SW480 (cell line): ENCODE measurements around the gene POU2AF1.

Experiments used
- DNase-seq: peaks from one replicate; pipeline ENCODE4 v3.0.0-alpha.2; 2016; ENCODE audit warnings: low spot score

The POU2AF1 gene

GRCh38 chr11:111384494-111384893, 5.4 kb upstream of the POU2AF1 start:
- no peak for DNase-seq

DNA sequence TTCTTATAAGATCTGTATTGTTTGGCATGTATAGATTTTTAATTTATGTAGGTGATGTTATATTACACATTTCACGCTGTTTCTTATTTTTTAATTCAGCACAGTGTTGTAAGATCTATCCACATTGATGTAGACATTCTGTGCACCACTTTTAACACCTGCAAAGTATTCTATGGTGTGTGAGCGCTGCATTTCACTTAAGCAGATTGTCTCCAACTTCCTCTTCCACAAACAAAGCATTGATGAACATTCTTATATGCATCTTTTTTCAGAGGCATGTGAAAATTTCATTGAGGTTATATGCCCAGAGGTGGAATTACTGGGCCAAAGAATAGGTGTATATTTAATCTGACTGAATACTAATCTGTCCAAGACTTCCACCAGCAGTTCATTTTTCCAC, 3.4 kb upstream of the POU2AF1 start:
- DNase-seq, result no peak

- no peak for DNase-seq
Measured at GRCh38 chr11:111379602-111380136, 594 bp upstream of the POU2AF1 start.

DNA sequence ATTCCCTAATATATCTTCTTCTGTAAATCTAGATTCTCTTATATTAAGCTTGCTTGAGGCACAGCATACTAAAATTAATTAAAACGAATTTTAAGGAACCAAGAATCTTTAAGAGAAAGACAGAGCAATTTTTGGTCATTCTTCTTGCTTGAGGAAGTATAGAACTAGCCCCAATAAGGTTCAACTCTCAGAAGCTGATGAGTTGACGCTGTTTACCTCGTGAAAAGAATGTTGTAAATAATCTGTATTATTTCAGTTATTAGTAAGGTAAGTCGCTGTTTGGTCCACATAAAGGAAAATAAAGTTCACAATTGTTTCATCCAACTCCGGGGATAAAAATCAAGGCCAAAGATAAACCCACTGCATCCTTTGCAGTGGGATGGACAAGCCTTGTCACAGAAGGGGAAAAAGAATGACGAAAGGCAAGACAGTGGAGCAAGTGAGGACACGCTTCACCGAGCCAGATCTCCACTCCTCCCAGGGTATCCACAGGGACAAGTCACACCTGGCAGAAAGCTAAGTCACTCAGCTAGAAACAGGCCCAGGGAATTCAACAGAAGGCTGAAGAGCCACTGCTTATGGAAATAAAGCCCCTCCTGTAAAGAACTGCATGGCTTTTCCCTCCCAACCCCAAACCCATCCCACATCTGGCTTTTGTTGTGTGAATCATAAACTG, 752 bp downstream of the POU2AF1 start:
- DNase-seq, result no peak

- DNase-seq, result no peak
Measured at GRCh38 chr11:111376181-111376871, 2.7 kb downstream of the POU2AF1 start.

GRCh38 chr11:111373590-111373989, 5.5 kb downstream of the POU2AF1 start:
- no peak for DNase-seq

DNA sequence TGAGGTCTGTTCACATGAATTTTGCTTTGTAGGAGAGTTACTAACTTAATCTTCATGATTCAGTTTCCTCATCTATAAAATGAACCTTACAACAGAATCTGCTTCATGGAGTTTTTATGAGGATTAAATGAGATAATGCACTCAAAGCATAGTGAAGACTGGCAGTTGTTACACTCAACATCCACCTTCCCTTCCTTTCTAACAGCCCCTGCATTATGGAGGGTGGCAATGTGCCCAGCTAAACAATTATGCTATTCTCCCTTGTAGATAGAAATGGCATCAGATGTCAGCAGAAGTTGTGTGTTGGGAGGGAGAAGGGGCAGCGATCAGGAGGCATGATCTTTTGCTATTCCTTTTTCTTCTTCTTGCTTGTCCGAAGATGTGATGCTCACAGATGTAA, 6.5 kb downstream of the POU2AF1 start:
- DNase-seq, result no peak

- no peak for DNase-seq
Measured at GRCh38 chr11:111370902-111371578, 8.0 kb downstream of the POU2AF1 start.

GRCh38 chr11:111370270-111370901, 8.7 kb downstream of the POU2AF1 start:
- no peak for DNase-seq

- DNase-seq, result no peak
Measured at GRCh38 chr11:111368285-111368560, 10.9 kb downstream of the POU2AF1 start.

DNA sequence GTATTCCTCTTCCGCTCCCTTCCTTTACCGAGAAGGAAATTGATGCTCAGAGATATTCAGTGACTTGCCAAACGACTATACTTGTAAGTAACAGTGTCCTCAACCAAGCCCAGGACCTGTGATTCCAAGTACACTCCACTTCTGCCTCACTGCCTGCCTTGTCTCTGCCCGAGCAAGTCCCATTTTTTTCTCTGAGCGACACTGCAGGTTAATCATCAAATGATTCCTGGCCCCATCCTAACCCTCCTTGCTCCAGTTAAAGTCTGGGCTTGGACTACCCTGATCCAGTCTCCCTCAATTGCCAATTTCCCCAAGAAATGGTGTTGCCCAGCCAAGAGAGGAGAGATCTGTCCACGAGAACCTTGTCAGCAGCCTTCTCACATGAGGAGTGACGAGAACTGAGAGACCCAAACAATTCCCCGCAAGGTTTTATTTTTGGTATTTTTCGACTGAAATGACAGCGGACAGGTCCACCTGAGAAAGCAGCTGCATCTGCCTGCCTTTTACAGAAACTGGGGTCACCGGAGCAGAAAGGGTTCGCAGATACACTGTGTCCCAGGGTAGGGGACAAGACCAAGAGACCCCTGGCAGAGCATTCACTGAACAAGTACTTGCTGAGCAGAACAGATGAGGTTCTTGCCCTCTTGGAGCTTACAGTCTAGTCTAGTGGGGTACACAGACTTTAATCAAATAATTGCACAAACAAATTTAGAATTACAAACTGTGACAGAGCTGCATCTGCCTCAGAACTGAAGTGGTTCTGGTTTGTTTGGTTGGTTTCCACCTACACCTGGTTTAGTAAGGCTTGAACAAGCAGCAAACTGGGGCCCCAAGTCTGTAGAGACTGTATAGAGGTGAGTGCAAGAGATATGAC, 11.4 kb downstream of the POU2AF1 start:
- DNase-seq, result no peak

DNA sequence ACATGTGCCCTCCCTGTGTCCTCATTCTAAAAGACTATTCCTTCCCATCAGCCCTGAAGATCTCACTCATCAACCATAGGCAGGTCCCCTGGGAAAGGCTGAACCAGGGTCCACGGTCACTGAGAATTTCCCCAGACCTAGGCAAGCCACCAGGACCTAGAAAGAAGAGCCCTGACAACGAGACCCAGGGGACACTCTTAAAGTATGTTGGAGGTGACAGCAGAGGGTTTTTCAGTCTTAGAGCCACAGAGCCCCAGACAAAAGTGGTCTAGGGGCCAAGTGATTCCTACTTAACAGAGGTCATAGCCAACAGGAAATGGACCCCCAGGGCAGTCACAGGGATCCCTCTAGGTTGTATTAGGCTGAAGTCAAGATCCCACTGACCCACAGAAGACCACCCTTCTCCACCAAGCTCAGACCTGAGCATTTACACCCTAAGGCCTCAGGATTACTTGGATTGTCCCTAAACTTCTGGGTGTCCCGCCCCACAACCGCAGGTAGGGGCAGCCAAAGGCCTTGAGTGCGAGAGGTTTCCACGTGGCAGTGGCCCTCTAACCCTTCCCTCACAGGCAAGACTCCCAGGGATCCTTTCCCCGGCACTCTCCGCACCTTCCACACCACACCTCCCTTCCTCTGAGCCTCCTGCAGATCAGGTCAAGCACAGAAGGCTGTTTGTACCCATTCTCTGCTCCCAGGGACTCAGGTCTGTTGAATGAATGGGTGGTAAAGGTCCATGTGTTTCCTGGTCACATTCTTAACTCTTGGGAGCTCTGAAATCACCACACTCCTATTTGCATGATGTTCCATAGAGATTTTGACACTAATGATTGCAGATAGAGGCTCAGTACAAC, 12.3 kb downstream of the POU2AF1 start:
- no peak for DNase-seq

DNA sequence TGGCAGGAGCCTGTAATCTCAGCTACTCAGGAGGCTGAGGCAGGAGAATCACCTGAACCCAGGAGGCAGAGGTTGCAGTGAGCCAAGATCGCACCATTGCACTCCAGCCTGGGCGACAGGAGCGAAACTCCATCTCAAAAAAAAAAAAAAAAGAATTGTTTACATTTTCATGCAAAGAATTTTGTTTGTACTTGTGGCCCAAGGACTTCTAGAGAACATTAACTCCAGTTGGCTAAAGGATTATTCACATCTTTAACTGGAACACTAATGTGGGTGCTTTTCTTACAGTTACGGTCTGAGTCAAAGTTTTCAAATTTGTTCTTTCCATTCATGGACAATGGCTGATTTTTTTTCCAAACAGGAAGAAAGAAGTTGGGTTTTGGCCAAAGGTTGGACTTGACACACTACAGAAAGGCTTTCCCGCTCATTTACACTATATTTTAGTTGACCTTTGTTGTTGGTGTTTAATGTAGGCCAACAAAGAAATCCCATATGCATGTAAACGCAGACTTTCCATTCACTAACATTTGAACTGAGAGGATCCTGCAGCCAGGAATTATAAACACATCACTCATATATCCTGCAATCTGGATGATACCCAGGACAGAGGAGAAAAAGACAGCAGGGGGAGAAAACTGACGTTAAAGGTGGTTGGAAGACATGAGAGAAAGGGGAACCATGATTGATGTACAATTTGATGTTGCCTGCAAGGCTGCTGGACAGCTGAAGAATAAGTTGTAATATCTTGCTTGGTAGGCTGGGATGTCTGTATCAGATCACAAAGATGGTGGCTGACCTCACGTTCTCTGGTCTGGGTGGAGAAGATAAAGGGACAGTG, 13.1 kb downstream of the POU2AF1 start:
- DNase-seq, result no peak

DNA sequence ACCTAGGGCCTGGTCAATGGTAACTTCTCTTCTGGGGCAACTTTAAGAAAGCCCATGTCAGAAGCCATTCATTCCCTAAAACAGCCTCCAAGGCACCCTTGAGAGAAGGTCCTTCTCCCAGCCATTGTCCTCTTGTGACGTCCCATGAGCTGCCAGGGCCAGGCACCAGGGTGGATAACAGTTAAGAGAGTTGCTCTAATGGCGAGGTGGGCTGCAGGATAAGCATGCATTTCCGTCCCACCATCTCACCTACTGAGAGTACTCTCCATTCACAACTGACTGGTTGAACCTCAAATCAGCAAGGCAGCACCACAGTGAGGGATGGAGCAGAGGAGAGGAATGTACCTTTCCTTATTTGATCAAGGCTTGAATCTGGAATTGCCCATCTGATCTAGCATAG, 14.6 kb downstream of the POU2AF1 start:
- DNase-seq, result no peak

GRCh38 chr11:111363985-111364384, 15.1 kb downstream of the POU2AF1 start:
- DNase-seq, result no peak

DNA sequence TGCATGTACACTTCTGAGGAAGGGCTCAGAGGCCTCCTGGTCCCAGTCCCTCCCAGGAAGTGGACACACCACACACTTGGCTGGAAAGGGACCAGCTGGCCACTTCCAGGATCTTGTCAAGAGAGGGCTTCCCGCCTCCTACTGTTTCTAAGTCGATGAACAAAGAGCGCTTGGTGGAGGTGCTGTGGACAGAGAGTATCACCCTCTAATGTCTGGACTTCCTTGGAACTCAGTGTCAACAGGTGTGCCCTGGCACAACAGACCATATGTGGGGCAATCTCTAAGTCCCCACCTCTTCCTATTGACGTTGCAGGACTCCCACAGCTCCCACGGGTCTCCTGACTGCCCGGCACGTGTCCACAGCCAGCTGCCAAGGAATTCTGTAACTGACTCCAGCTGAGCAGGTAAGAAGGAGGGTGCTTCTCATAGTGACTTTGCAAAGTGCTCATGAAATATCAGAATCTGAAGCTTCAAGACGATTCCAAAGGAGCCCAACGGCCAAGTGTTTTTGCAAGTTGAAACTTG, 16.1 kb downstream of the POU2AF1 start:
- no peak for DNase-seq

- DNase-seq, result peak; percentile 65
Measured at GRCh38 chr11:111361874-111362273, 17.2 kb downstream of the POU2AF1 start.

DNA sequence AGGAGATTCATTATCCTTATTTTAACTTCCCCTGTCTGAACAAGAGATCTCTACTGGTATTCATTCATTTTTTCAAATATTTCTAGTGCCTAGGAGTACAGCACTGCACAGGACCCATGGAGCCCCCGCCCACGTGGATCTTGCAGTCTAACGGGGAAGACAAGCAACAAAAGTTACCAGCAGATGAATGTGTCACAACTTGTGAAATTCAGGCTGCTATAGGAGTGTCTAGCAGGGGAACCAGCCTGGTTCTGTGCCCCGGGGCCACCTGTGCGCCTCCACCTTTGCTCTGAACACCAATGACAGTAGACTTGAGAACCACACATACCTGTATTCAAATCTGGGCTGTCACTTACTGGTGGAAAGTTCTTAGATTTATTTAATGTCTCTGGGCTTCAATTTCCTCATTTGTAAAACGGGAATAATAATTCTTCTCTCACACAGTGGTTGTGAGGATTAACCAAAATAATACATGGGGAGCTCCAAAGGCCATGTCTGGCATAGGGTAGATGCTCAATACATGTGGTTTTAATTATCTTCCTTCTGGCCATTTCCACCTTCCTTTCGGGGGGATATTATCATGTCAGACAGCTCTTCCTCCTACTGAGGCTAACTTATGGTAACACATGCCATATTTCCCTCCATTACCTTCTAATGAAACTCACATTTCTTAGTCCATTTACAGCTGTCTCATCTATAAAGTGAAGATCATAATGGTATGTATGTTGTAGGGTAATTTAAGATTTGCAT, 17.8 kb downstream of the POU2AF1 start:
- DNase-seq, result no peak
